Lower leg skin (tissue), 3 donors: ENCODE data around the gene RHPN2.

Source experiments
- POLR2A ChIP-seq, 2 donors: fragments of 450-650 bp; IDR thresholded peaks; one replicate each; pipeline ENCODE4 v1.6.1; 2016 to 2017; ENCODE audit warnings: antibody characterized with exemption in 2 of 2, mild to moderate bottlenecking in 1 of 2, moderate library complexity in 1 of 2
- TF ChIP-seq, protein P1 (sequence below), 3 donors: fragments of 450-650 bp; IDR thresholded peaks; one replicate each; pipeline ENCODE4 v1.5.1; 2016; ENCODE audit warnings: antibody characterized with exemption in 3 of 3, mild to moderate bottlenecking in 3 of 3, moderate library complexity in 2 of 3

DNA sequence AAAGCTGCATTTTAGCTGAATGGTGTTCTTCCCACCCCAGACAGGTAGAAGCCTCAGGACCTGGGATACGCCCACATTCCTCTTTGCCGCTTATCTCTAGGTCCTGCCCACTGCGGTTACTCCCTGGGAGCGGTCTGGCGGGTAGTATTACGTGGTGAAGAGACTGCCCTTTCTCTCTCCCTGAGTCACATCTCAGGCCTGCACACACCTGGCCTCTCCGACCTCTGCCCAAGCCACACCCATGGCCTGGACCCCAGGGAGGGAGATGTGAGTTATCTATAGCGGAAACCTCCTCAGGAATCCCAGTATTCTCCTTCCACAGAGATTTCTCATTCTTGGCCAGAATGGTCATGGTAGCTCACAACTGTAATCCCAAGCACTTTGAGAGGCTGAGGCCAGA, 17.3 kb downstream of the RHPN2 start:
- no peak for TF ChIP-seq POLR2A (IDR thresholded peaks at IDR 0.05)
- TF ChIP-seq, protein P1, sequence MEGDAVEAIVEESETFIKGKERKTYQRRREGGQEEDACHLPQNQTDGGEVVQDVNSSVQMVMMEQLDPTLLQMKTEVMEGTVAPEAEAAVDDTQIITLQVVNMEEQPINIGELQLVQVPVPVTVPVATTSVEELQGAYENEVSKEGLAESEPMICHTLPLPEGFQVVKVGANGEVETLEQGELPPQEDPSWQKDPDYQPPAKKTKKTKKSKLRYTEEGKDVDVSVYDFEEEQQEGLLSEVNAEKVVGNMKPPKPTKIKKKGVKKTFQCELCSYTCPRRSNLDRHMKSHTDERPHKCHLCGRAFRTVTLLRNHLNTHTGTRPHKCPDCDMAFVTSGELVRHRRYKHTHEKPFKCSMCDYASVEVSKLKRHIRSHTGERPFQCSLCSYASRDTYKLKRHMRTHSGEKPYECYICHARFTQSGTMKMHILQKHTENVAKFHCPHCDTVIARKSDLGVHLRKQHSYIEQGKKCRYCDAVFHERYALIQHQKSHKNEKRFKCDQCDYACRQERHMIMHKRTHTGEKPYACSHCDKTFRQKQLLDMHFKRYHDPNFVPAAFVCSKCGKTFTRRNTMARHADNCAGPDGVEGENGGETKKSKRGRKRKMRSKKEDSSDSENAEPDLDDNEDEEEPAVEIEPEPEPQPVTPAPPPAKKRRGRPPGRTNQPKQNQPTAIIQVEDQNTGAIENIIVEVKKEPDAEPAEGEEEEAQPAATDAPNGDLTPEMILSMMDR (IDR thresholded peaks at IDR 0.05) = no peak
